Measurements from ENCODE around the gene SMIM5. TPM values are rescaled to one million over a fixed set of nuclear protein-coding genes. Genes with fewer than 3 reads are reported as not detected.

Gene SMIM5
- total and polyA plus RNA-seq, 2 donors (not counting 3 experiments of a cell fraction or from before 2014, with no cell fraction given): not detected

- dilution Hi-C loops (cut with MboI; ENCODE audit: extremely low pct_ligation_motif_present, low sequenced_read_pairs): no loop called here
- POLR2A ChIA-PET: interaction anchor here (1.6 kb wide), 1 partner anchor 13 kb away, joined by 6 read pairs; a partner anchor contains a TSS
- no peaks in the 10 kb centered on the region for H3K79me2 ChIP-seq (ENCODE audit: control insufficient read depth, insufficient read depth, low read length)
- no peak overlapping the region for H3K4me2 ChIP-seq (ENCODE audit: insufficient read depth, low read length)
- no peaks in the 10 kb centered on the region for H3K27me3 ChIP-seq (ENCODE audit: control insufficient read depth in 2 of 2, insufficient read depth in 2 of 2, low read length in 2 of 2)
- H2AFZ ChIP-seq (ENCODE audit: low read depth, low read length): no peak overlapping the region
- H3K4me3 ChIP-seq (replicated peaks in 1 of 3; ENCODE audit: insufficient read depth in 1 of 3, low read depth in 1 of 3, low read length in 3 of 3): no peak overlapping the region
- no peaks in the 10 kb centered on the region for H3K9me3 ChIP-seq (replicated peaks; ENCODE audit: control insufficient read depth, insufficient read depth, low read length)
- no peaks in the 10 kb centered on the region for H4K20me1 ChIP-seq (replicated peaks; ENCODE audit: control insufficient read depth, extremely low read depth, insufficient read depth, low read length)
- CTCF ChIA-PET: interaction anchor here (19.2 kb wide), 1 partner anchor 23 kb away, joined by 446 read pairs; the partner anchor contains the start of gene SMIM5
- TF ChIP-seq POLR2AphosphoS5 (IDR thresholded peaks at IDR 0.05; ENCODE audit: insufficient read depth, low read depth, low read length) (no peak), FOS (IDR thresholded peaks at IDR 0.05; ENCODE audit: borderline replicate concordance, insufficient read depth, low read length) (no peak), EZH2 (IDR thresholded peaks at IDR 0.05; ENCODE audit: borderline replicate concordance, low read depth, low read length, severe bottlenecking) (no peak), MYC (IDR thresholded peaks at IDR 0.05; ENCODE audit: low read depth, low read length) (no peak), GATA2 (IDR thresholded peaks at IDR 0.05; ENCODE audit: insufficient read depth, insufficient read length, low read depth, low read length) (no peak), JUN (IDR thresholded peaks at IDR 0.05; ENCODE audit: borderline replicate concordance, insufficient read depth, insufficient read length, low read depth) (no peak), POLR2A (IDR thresholded peaks at IDR 0.05; ENCODE audit: low read depth, low read length) (no peak)
- TF ChIP-seq, protein P1, sequence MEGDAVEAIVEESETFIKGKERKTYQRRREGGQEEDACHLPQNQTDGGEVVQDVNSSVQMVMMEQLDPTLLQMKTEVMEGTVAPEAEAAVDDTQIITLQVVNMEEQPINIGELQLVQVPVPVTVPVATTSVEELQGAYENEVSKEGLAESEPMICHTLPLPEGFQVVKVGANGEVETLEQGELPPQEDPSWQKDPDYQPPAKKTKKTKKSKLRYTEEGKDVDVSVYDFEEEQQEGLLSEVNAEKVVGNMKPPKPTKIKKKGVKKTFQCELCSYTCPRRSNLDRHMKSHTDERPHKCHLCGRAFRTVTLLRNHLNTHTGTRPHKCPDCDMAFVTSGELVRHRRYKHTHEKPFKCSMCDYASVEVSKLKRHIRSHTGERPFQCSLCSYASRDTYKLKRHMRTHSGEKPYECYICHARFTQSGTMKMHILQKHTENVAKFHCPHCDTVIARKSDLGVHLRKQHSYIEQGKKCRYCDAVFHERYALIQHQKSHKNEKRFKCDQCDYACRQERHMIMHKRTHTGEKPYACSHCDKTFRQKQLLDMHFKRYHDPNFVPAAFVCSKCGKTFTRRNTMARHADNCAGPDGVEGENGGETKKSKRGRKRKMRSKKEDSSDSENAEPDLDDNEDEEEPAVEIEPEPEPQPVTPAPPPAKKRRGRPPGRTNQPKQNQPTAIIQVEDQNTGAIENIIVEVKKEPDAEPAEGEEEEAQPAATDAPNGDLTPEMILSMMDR (IDR thresholded peaks at IDR 0.05; ENCODE audit: extremely low read depth in 1 of 2, insufficient read depth in 1 of 2, low read depth in 1 of 2, low read length in 2 of 2): no peak
- TF ChIP-seq, protein P2, sequence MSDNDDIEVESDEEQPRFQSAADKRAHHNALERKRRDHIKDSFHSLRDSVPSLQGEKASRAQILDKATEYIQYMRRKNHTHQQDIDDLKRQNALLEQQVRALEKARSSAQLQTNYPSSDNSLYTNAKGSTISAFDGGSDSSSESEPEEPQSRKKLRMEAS (IDR thresholded peaks at IDR 0.05; ENCODE audit: insufficient read depth, insufficient read length): no peak
- peaks cover 8% of the 10 kb centered on the region for H3K4me1 ChIP-seq (ENCODE audit: control insufficient read depth, extremely low read depth, insufficient read depth, low read length)
- FAIRE-seq (no peak), DNase-seq (ENCODE audit: low read depth, low spot score) (no peak)
- H3K9me1 ChIP-seq (replicated peaks; ENCODE audit: control insufficient read depth, extremely low read depth, insufficient read depth, low read length): no peaks in the 10 kb centered on the region
- BruUV-seq (replicated peaks): no TSS peak
- intact Hi-C loops (cut with micrococcal nuclease): no loop called here
- no peak overlapping the region for H3K27ac ChIP-seq (ENCODE audit: insufficient read depth, low read depth, low read length)
- no peak overlapping the region for H3K9ac ChIP-seq (replicated peaks; ENCODE audit: extremely low read depth, insufficient read depth, low read length)
- peaks cover 0 to 16% of the 10 kb centered on the region in 2 experiments for H3K36me3 ChIP-seq (ENCODE audit: control insufficient read depth in 2 of 2, extremely low read depth in 1 of 2, insufficient read depth in 2 of 2, low read length in 2 of 2)
Observed at GRCh38 chr17:75658237-75658636, 25.0 kb downstream of the SMIM5 start.
